ENCODE results near the gene NEO1.

Gene NEO1

GRCh38 chr15:73075160-73075859, 23.0 kb downstream of the NEO1 start:
- no peak for DNase-seq

- DNase-seq, result no peak
These were observed 26.0 kb downstream of the NEO1 start for GRCh38 chr15:73078291-73078690.

- no peak for DNase-seq
These were observed 26.5 kb downstream of the NEO1 start for GRCh38 chr15:73078722-73079121.

GRCh38 chr15:73079565-73079964, 27.3 kb downstream of the NEO1 start:
- DNase-seq, result no peak

GRCh38 chr15:73081321-73081958, 29.2 kb downstream of the NEO1 start:
- DNase-seq, result peak; percentile 5

- DNase-seq, result no peak
These were observed 30.5 kb downstream of the NEO1 start for GRCh38 chr15:73082812-73083211.

GRCh38 chr15:73087098-73087497, 34.8 kb downstream of the NEO1 start:
- no peak for DNase-seq

- no peak for DNase-seq
These were observed 52.8 kb downstream of the NEO1 start for GRCh38 chr15:73105064-73105463.

- no peak for DNase-seq
These were observed 56.4 kb downstream of the NEO1 start for GRCh38 chr15:73108676-73109075.

- no peak for DNase-seq
These were observed 57.5 kb downstream of the NEO1 start for GRCh38 chr15:73109765-73110164.

GRCh38 chr15:73110201-73110600, 57.9 kb downstream of the NEO1 start:
- DNase-seq, result no peak

GRCh38 chr15:73114064-73114463, 61.8 kb downstream of the NEO1 start:
- DNase-seq, result no peak

GRCh38 chr15:73116164-73116563, 63.9 kb downstream of the NEO1 start:
- no peak for DNase-seq

- DNase-seq, result no peak
These were observed 65.8 kb downstream of the NEO1 start for GRCh38 chr15:73118055-73118454.

- DNase-seq, result no peak
These were observed 67.2 kb downstream of the NEO1 start for GRCh38 chr15:73119478-73119877.

- DNase-seq, result no peak
These were observed 68.0 kb downstream of the NEO1 start for GRCh38 chr15:73120269-73120668.

- DNase-seq, result no peak
These were observed 73.0 kb downstream of the NEO1 start for GRCh38 chr15:73125219-73125618.

GRCh38 chr15:73127302-73127936, 75.2 kb downstream of the NEO1 start:
- DNase-seq, result no peak

GRCh38 chr15:73130830-73131229, 78.6 kb downstream of the NEO1 start:
- DNase-seq, result no peak

- no peak for DNase-seq
These were observed 81.9 kb downstream of the NEO1 start for GRCh38 chr15:73134196-73134595.

GRCh38 chr15:73139041-73139743, 86.9 kb downstream of the NEO1 start:
- no peak for DNase-seq

GRCh38 chr15:73139744-73140553, 87.7 kb downstream of the NEO1 start:
- no peak for DNase-seq
